GM21423 (cell line): ENCODE results near the gene PPM1M.

ENCODE experiments used
- ATAC-seq: cut with Tn5 transposase; IDR thresholded peaks from one replicate; pipeline ENCODE4 v1.9.1; 2021; ENCODE audit warnings: mild to moderate bottlenecking, moderate library complexity; ENCODE audit not compliant: unreplicated experiment

The PPM1M gene

GRCh38 chr3:52215351-52215750 is 30.2 kb upstream of the PPM1M start:
- no peak for ATAC-seq

DNA sequence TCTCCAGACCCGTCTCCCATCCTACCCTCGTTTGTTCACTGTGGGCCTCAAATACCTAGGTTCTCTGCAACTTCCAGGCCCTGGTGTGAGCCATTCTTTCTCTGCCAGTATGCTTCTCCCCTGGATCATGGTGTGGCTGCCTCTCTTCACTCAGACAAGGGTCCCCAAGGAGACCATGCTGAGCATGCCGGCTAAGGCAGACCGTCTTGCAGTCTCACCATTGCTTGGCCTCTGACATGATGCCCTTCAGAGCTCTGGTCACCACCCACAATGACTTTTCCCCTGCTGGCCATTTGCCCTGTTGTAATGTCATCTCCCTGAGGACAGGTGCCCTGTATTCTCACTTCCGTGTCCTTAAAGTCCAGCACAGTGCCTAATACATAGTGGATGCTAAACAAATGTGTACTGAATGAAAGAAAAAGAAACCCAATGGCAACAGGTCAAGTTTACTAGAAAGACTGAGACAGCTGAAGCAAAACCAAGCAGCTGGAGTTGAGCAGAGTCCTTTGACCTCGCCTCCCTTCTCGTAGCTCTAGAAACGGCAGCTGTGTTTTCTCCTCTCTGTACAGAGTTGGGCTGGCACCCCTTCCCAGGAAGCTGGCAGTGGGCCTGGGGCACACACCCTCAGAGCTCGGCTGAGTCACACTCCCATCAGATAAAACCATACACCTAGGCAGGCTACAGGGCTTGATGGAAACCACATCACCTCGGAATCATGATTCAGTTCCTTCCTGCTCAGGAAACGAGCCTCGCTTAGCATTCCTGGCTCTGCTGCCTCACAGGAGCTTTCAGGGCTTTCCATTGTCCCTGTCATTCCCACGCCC is 28.8 kb upstream of the PPM1M start:
- ATAC-seq, result no peak

DNA sequence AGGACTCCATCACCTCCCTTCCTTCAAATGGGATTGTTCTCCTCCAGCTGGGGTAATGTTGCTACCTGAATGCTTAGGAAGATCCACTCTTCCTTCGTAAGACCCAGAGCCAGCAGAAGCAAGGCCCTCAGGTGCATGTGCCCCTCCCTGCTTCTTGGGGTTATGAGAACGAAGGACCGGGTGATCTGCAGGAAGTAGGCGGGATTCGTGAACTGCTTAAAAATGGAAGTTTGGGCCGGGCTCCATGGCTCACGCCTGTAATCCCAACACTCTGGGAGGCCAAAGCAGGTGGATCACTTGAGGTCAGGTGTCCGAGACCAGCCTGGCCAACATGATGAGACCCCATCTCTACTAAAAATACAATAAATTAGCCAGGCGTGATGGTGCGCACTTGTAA is 28.2 kb upstream of the PPM1M start:
- ATAC-seq, result no peak

- ATAC-seq, result no peak
Observed at GRCh38 chr3:52218026-52218425, 27.5 kb upstream of the PPM1M start.

GRCh38 chr3:52218454-52218853 is 27.1 kb upstream of the PPM1M start:
- no peak for ATAC-seq

GRCh38 chr3:52218937-52219650 is 26.5 kb upstream of the PPM1M start:
- no peak for ATAC-seq

DNA sequence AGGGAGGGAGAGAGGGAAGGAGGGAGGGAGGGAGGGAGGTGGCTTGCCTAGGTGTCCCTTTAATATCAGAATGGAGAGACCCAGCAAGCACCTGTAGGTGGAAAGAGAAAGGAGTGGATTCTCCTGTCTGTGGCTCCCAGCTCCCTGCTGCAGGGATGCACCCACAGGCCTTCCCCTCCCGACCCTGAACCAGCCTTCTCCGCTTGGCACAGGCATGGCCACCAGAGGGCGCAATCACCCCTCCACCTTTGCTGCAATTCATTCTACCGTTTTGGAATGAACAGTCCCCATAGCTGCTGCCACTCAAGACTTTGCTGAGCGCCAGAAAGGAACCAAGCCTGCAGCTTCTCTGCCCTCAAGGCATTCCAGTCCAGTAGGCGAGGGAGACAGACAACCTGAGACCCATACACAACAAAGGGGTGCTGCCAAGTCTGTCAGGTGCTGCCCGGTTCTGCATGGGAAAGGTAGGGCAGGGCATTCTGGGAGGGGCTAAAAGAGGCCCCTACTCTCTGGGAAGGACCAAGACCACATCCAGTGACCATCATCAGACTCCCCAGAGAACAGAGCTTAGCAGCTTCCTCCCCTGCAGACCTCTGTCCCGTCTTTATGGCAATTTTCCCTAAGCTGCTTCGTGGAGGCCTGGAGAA is 25.1 kb upstream of the PPM1M start:
- no peak for ATAC-seq

GRCh38 chr3:52221141-52221562 is 24.4 kb upstream of the PPM1M start:
- no peak for ATAC-seq

GRCh38 chr3:52221563-52222318 is 23.8 kb upstream of the PPM1M start:
- no peak for ATAC-seq

DNA sequence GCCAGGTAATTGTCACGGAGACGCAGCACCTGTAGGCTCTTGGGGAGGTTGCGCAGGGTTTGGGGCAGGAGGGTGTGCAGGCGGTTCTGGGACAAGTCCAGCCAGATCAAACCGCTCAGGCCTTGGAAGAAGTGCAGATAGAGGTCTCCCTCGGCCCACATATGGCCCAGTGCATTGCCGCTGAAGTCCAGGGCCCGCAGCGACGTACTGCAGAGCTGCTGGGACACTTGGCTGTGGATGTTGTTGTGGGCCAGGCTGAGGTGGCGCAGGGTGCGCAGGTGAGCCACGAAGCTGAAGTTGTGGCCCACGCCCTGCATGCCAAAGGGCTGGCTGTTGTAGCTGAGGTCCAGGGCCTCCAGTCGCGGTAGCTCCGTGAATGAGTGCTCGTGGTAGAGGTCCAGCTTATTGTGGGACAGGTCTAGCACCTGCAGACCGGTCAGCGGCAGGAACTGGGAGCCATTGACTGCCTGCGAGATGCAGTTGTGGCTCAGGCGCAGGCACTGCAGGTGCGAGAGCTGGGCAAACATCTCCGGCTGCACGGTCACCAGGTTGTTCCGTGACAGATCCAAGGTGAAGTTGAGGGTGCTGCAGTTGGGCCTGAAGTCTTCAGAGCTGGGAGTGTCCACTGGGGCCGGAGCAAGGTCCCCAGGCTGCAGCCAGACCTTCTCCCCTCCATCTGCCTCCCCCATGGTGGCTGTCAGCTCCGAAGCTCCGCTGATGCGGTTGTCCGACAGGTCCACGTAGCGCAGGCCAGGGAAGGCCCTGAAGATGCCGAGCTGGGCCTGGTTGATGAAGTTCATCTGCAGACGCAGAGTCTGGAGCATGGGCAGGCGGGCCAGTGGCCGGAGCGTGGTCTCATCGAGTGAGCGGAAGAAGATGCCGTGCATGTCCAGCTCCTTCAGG is 23.0 kb upstream of the PPM1M start:
- no peak for ATAC-seq

GRCh38 chr3:52223449-52224408 is 21.8 kb upstream of the PPM1M start:
- no peak for ATAC-seq

- peak; percentile 79 for ATAC-seq
Observed at GRCh38 chr3:52225452-52226228, 19.9 kb upstream of the PPM1M start, which contains the start of gene TLR9. TSS of gene TLR9 (minus strand) at chr3:52225645. CDS start at chr3:52225529, 116 bp downstream.

DNA sequence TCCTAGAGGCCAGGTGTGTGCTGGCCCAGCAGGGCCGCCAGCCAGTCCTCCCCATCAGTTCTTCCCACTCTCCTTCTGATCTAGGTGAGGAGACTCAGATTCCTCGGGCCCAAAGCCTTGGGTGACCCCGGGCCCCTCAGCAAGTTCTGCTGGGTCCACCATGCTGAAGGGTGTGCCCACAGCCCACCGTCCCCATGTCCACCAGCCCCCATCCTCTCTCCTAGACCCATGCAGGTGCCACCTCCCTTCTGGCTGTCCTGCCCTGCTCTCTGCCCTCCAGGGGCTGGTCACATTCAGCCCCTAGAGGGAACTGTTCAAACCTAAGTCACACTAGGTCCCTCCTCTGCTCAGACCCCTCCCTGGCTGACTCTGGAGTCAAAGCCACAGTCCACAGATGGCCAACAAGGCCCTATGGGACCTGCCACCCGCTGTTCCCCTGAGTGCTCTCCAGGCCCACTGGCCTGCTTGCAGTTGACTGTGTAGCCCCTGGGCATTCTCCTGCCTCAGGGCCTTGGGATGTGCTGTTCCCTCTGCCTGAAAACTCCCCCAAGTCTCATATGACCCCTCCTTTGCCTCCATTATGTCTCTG is 19.2 kb upstream of the PPM1M start:
- peak; percentile 16 for ATAC-seq

DNA sequence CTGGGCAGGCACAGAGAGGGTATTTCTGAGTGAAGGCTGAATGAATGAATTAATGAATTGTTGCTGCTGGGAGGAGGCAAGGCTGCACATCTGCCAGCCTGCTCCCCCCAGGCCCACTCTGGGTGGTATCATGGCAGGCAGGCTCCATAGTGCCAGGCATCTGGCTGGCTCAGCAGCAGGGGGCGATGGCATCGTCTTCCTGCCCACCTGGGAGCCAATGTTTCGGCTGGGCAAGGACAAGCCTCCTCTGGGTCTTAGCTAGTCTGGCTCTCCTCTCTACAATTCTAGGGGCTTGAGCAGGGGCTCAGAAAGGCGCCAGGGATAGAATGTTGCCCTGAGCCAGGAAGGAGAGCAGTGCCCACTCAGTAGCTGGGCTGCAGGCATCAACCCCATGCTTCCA is 18.4 kb upstream of the PPM1M start:
- no peak for ATAC-seq

- ATAC-seq, result no peak
Observed at GRCh38 chr3:52227766-52228165, 17.8 kb upstream of the PPM1M start.

- ATAC-seq, result no peak
Observed at GRCh38 chr3:52228266-52228665, 17.3 kb upstream of the PPM1M start.

GRCh38 chr3:52228751-52229291 is 16.7 kb upstream of the PPM1M start:
- no peak for ATAC-seq
